GM19455 (cell line): ENCODE measurements around the gene SEL1L3.

Source experiments
- ATAC-seq: cut with Tn5 transposase; IDR thresholded peaks from one replicate; pipeline ENCODE4 v1.9.1; 2021; ENCODE audit not compliant: unreplicated experiment

The SEL1L3 gene

GRCh38 chr4:25821267-25821666, 41.5 kb downstream of the SEL1L3 start:
- no peak for ATAC-seq

- ATAC-seq = no peak
Measured at GRCh38 chr4:25818876-25819275, 43.9 kb downstream of the SEL1L3 start.

- ATAC-seq = no peak
Measured at GRCh38 chr4:25818371-25818871, 44.4 kb downstream of the SEL1L3 start.

- no peak for ATAC-seq
Measured at GRCh38 chr4:25817059-25817681, 45.6 kb downstream of the SEL1L3 start.

- ATAC-seq = no peak
Measured at GRCh38 chr4:25816591-25817058, 46.2 kb downstream of the SEL1L3 start.

GRCh38 chr4:25815586-25815985, 47.2 kb downstream of the SEL1L3 start:
- no peak for ATAC-seq

- ATAC-seq = no peak
Measured at GRCh38 chr4:25814301-25815136, 48.3 kb downstream of the SEL1L3 start.

- no peak for ATAC-seq
Measured at GRCh38 chr4:25813448-25814106, 49.2 kb downstream of the SEL1L3 start.

GRCh38 chr4:25811841-25812240, 50.9 kb downstream of the SEL1L3 start:
- no peak for ATAC-seq

GRCh38 chr4:25811374-25811690, 51.5 kb downstream of the SEL1L3 start:
- no peak for ATAC-seq

GRCh38 chr4:25810461-25811373, 52.1 kb downstream of the SEL1L3 start:
- no peak for ATAC-seq

GRCh38 chr4:25809996-25810395, 52.8 kb downstream of the SEL1L3 start:
- no peak for ATAC-seq

- no peak for ATAC-seq
Measured at GRCh38 chr4:25807102-25807728, 55.6 kb downstream of the SEL1L3 start.

- ATAC-seq = no peak
Measured at GRCh38 chr4:25805255-25805860, 57.4 kb downstream of the SEL1L3 start.

GRCh38 chr4:25803720-25804225, 59.0 kb downstream of the SEL1L3 start:
- ATAC-seq = no peak

- no peak for ATAC-seq
Measured at GRCh38 chr4:25801594-25801993, 61.2 kb downstream of the SEL1L3 start.

GRCh38 chr4:25800245-25800644, 62.5 kb downstream of the SEL1L3 start:
- ATAC-seq = no peak

GRCh38 chr4:25799522-25799921, 63.3 kb downstream of the SEL1L3 start:
- ATAC-seq = no peak

GRCh38 chr4:25797136-25797535, 65.7 kb downstream of the SEL1L3 start:
- no peak for ATAC-seq
